Fibroblast of lung (primary cell): Measurements from ENCODE around the gene PPP1CB.

Source experiments
- CTCF ChIP-seq, 2 donors: IDR thresholded peaks in 1 of 2; conservative IDR thresholded peaks in 1 of 2; 1 replicate in 1 of 2; 2 replicates in 1 of 2; pipeline ENCODE4 v1.5.1; 2011 to 2012; ENCODE audit warnings: low read length in 2 of 2, control low read depth in 1 of 2, inconsistent platforms in 1 of 2, low read depth in 1 of 2, mild to moderate bottlenecking in 1 of 2
- EZH2 ChIP-seq: IDR thresholded peaks from 2 replicates; pipeline ENCODE4 v1.5.1; 2012; ENCODE audit warnings: low read length, control low read depth, mild to moderate bottlenecking; ENCODE audit errors: missing control alignments

- TF ChIP-seq CTCF (conservative IDR thresholded peaks at IDR 0.05 in 1 of 2, IDR thresholded peaks at IDR 0.05 in 1 of 2; ENCODE audit: low read depth in 1 of 2, low read length in 2 of 2) (no peak), EZH2 (no peak)
These were observed 28.9 kb downstream of the PPP1CB start for GRCh38 chr2:28780496-28780895.
